ENCODE measurements around the gene DNAJC6. TPM values are rescaled to one million over a fixed set of nuclear protein-coding genes. Genes with fewer than 3 reads are reported as not detected.

Gene DNAJC6
- total RNA-seq (2014; rRNA removed; shearing (Covaris generic)) (2.8 and 4.2 TPM in 2 replicates), polyA plus RNA-seq (2016; fragmentation: Nextera tagmentation; extraction: Ambion mirVana) (2.5 TPM in 2 replicates)

DNA sequence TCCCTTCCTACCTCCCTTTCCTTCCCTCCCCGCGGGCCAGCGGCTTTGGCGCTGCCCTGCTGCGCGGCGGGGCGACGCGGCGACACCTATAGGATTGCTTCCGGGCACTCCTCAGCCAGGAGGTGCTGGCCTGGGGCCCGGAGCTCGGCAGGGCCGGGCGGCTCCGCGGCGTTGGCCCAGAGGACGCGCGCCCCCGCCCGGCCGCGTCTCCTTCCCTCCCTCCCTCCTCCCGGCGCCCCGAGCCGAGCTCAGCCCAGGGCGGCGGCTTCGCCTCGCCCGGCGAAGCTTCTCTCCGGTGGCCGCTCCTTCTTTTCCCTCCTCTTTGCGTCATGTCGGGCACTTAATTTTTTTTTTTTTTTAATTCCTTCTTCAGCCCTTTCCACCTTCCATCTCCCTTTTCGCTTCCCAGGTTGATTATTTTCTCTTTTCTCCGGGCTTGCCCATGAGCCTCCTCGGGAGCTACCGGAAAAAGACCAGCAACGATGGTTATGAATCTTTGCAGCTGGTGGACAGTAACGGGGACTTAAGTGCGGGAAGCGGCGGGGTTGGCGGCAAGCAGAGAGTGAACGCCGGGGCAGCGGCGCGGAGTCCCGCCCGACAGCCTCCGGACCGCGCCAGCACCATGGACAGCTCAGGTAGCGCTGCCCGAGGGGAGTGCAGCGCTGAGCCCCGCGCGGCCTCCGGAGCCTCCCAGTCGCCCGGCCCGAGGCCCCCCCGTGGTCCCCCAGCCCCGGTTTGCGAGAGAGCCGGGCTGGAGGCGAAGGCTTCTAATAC is at the start of gene DNAJC6:
DNAJC6 (plus strand) TSS at position 240 of the 774 bp plus-strand sequence; CDS start at position 443, 203 bp downstream.
- Histone ChIP-seq H2AFZ (peak within 1 kb of the TSS; percentile 59; the same call in 1 of the 2 replicates), H3K4me1 (ENCODE audit: insufficient read depth) (no peaks in the 10 kb centered on the region), H4K20me1 (ENCODE audit: insufficient read depth) (no peaks in the 10 kb centered on the region), H3F3A (ENCODE audit: insufficient read depth) (0 out of 2 replicates have a peak, but pooled peaks cover 4% of the 10 kb centered on the region), H3K79me2 (ENCODE audit: insufficient read depth) (no peaks in the 10 kb centered on the region), H3K36me3 (ENCODE audit: low read depth) (no peaks in the 10 kb centered on the region), H3K9me2 (ENCODE audit: insufficient read depth) (no peaks in the 10 kb centered on the region), H3K27ac (no peak within 1 kb of the TSS), H3K4me3 (peak within 1 kb of the TSS; percentile 85), H3K9ac (no peak within 1 kb of the TSS), H3K27me3 (replicated peaks; ENCODE audit: insufficient read depth) (no peaks in the 10 kb centered on the region), H3K4me2 (ENCODE audit: unreplicated experiment) (peak within 1 kb of the TSS; percentile 92), H3K9me3 (ENCODE audit: low read depth) (no peaks in the 10 kb centered on the region)
- no peak for TF ChIP-seq EZH2phosphoT487 (IDR thresholded peaks at IDR 0.05; ENCODE audit: insufficient read depth, low read depth)
- TF ChIP-seq EZH2 (IDR thresholded peaks at IDR 0.05; ENCODE audit: insufficient read depth, poor library complexity, severe bottlenecking): no peak
- in situ Hi-C loops (cut with MboI): no loop called here
- 2 to 3% methylated on average over 48 to 59 of the region's 75 CpGs for WGBS, 2 experiments (ENCODE audit: low coverage in 1 of 2, low lambda C conversion rate in 2 of 2, missing lambda C conversion rate in 2 of 2)
- peak; percentile 86 for DNase-seq

DNA sequence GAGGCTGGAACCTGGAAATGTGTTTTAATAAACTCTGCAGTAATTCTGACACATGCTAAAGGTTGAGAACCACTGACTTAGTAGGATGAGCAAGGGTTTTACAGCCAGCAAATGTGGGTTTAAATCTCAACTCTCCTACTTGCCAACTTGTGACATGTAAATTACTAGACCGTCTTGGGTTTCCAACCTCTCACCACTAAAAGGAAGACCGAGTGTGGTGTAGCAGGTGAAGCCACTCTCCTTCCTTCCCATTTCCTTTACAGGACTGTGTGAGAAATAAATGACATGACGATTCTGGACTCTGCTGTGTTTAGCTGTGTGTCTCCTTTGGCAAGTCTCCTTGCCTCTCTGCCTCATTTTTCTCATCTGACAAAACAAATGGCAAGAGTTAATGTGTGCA is 49.5 kb upstream of the DNAJC6 start:
- DNase-seq: no peak
- Histone ChIP-seq H3K36me3 (ENCODE audit: low read depth) (no peaks in the 10 kb centered on the region), H3K4me3 (no peak overlapping the region), H3K4me2 (ENCODE audit: unreplicated experiment) (no peak overlapping the region), H3K79me2 (ENCODE audit: insufficient read depth) (no peaks in the 10 kb centered on the region), H3F3A (ENCODE audit: insufficient read depth) (peaks cover 15% of the 10 kb centered on the region; the same call in 1 of the 2 replicates), H3K4me1 (ENCODE audit: insufficient read depth) (0 out of 2 replicates have a peak, but pooled peaks cover 7% of the 10 kb centered on the region), H3K9me3 (ENCODE audit: low read depth) (no peaks in the 10 kb centered on the region), H4K20me1 (ENCODE audit: insufficient read depth) (no peaks in the 10 kb centered on the region), H3K9me2 (ENCODE audit: insufficient read depth) (no peaks in the 10 kb centered on the region), H3K9ac (no peak overlapping the region), H2AFZ (no peak overlapping the region), H3K27ac (no peak overlapping the region), H3K27me3 (replicated peaks; ENCODE audit: insufficient read depth) (no peaks in the 10 kb centered on the region)
- TF ChIP-seq EZH2phosphoT487 (IDR thresholded peaks at IDR 0.05; ENCODE audit: insufficient read depth, low read depth) (no peak), EZH2 (IDR thresholded peaks at IDR 0.05; ENCODE audit: insufficient read depth, poor library complexity, severe bottlenecking) (no peak)
- in situ Hi-C loops (cut with MboI): no loop called here
- WGBS, 2 experiments (ENCODE audit: low coverage in 1 of 2, low lambda C conversion rate in 2 of 2, missing lambda C conversion rate in 2 of 2): 81 to 83% methylated on average over 3 of the region's 3 CpGs

DNA sequence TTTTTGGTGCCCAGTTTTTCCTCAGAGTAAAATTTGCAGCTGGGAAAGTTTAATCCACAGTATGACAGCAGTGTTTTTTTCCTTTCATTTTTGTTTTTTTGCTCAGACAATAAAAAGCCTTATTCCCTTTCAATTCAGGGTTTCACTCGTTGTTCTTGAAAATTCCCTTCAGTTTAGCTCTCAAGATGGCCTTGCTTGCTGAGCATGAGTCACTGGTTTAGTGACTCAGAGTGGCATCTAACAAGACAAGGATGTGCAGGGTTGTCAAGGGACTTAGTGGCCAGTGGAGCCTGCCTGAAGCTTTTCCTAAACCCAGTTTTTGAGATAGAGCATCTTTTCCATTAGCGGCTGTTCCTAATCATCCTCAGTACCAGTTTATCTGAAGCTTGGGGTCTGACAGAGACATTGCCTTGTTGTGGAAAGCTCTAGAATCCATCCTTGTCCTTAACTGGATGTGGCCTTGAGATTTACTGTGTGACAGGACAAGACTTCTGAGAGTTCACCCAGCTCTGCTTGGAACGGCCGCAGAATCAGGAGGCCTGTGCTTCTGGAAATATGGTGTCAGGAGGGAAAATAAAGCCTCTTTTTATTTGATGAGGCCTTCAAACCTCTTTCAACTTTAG is 48.4 kb upstream of the DNAJC6 start:
- no peaks in the 10 kb centered on the region for H3K9me3 ChIP-seq (ENCODE audit: low read depth)
- no peaks in the 10 kb centered on the region for H4K20me1 ChIP-seq (ENCODE audit: insufficient read depth)
- H3K9ac ChIP-seq: peak overlapping the region; percentile 12; the same call in 1 of the 2 replicates
- no peaks in the 10 kb centered on the region for H3K27me3 ChIP-seq (replicated peaks; ENCODE audit: insufficient read depth)
- peak; percentile 92 for DNase-seq
- H3K4me3 ChIP-seq: no peak overlapping the region
- in situ Hi-C loops (cut with MboI): no loop called here
- H3K4me1 ChIP-seq (ENCODE audit: insufficient read depth): 0 out of 2 replicates have a peak, but pooled peaks cover 12% of the 10 kb centered on the region
- peak overlapping the region; percentile 35; the same call in 1 of the 2 replicates for H2AFZ ChIP-seq
- H3K36me3 ChIP-seq (ENCODE audit: low read depth): no peaks in the 10 kb centered on the region
- H3K27ac ChIP-seq: peak overlapping the region; percentile 54
- no peaks in the 10 kb centered on the region for H3K79me2 ChIP-seq (ENCODE audit: insufficient read depth)
- H3K4me2 ChIP-seq (ENCODE audit: unreplicated experiment): peak overlapping the region; percentile 42
- peaks cover 19% of the 10 kb centered on the region; the same call in 1 of the 2 replicates for H3F3A ChIP-seq (ENCODE audit: insufficient read depth)
- 67 to 73% methylated on average over 4 of the region's 4 CpGs for whole genome bisulfite sequencing, 2 experiments (ENCODE audit: low coverage in 1 of 2, low lambda C conversion rate in 2 of 2, missing lambda C conversion rate in 2 of 2)
- no peaks in the 10 kb centered on the region for H3K9me2 ChIP-seq (ENCODE audit: insufficient read depth)
- no peak for TF ChIP-seq EZH2phosphoT487 (IDR thresholded peaks at IDR 0.05; ENCODE audit: insufficient read depth, low read depth)
- TF ChIP-seq EZH2 (IDR thresholded peaks at IDR 0.05; ENCODE audit: insufficient read depth, poor library complexity, severe bottlenecking): no peak

DNA sequence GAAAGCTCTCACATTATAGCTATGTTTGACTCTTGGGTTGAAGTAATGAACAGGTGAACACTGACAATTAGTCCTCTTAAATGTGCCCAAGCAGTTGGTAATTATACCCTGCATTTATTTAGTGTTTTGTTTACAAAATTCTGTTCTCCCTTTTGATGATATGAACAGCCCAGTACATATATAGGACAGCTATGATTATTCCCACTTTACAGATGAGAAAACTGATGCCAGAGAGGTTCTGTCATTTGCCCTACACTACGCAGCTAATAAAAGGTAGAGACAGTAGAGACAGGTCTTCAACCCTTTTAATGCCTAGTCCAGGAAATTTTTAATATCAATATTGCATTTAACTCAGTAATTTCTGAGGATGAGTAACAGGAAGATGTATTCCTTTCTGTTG is 46.1 kb upstream of the DNAJC6 start:
- Histone ChIP-seq H3K27ac (no peak overlapping the region), H3K9ac (no peak overlapping the region), H3K36me3 (ENCODE audit: low read depth) (no peaks in the 10 kb centered on the region), H3K27me3 (replicated peaks; ENCODE audit: insufficient read depth) (no peaks in the 10 kb centered on the region), H3K4me3 (no peak overlapping the region), H3K4me1 (ENCODE audit: insufficient read depth) (peaks cover 15% of the 10 kb centered on the region; the same call in 1 of the 2 replicates), H3K79me2 (ENCODE audit: insufficient read depth) (no peaks in the 10 kb centered on the region), H3K9me2 (ENCODE audit: insufficient read depth) (no peaks in the 10 kb centered on the region), H4K20me1 (ENCODE audit: insufficient read depth) (no peaks in the 10 kb centered on the region), H2AFZ (no peak overlapping the region), H3K4me2 (ENCODE audit: unreplicated experiment) (no peak overlapping the region), H3F3A (ENCODE audit: insufficient read depth) (peaks cover 19% of the 10 kb centered on the region; the same call in 1 of the 2 replicates), H3K9me3 (ENCODE audit: low read depth) (no peaks in the 10 kb centered on the region)
- in situ Hi-C loops (cut with MboI): no loop called here
- no peak for DNase-seq
- TF ChIP-seq EZH2phosphoT487 (IDR thresholded peaks at IDR 0.05; ENCODE audit: insufficient read depth, low read depth): no peak
- no peak for TF ChIP-seq EZH2 (IDR thresholded peaks at IDR 0.05; ENCODE audit: insufficient read depth, poor library complexity, severe bottlenecking)
- 94 to 98% methylated on average over 1 of the region's 1 CpG for WGBS, 2 experiments (ENCODE audit: low coverage in 1 of 2, low lambda C conversion rate in 2 of 2, missing lambda C conversion rate in 2 of 2)
